Measurements from ENCODE around the gene MYRFL.

The MYRFL gene

DNA sequence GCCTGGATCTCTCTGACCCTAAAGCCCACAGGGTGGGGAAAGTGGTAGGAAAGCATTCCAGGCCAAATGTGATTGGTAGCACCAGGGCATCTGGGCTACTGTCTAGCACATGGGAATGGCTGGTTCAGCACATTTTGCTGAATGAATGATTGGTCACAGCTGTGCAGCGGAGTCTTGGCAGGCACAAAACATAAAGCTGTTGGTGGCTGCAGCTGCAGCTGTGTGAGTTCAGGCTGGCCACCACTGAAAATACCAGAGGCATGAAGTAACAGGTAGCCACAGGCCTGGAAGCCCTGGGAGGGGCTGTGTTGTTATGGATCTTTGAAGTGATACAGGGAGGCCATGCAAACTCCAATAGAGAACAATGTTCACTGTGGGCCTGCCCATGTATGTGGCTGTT lies 72.7 kb downstream of the MYRFL start:
- Histone ChIP-seq H3K79me2 (ENCODE audit: insufficient read depth, low read length) (no peaks in the 10 kb centered on the region), H3F3A (ENCODE audit: insufficient read depth, low read length) (no peaks in the 10 kb centered on the region), H3K9me3 (ENCODE audit: low read length) (no peaks in the 10 kb centered on the region), H3K36me3 (ENCODE audit: insufficient read depth, low read length) (no peaks in the 10 kb centered on the region), H3K4me1 (ENCODE audit: insufficient read depth, low read length, severe bottlenecking) (peaks cover 76% of the 10 kb centered on the region), H3K9ac (ENCODE audit: low read length) (peak overlapping the region; percentile 13; the same call in 1 of the 2 replicates), H3K27me3 (ENCODE audit: insufficient read depth, low read length) (no peaks in the 10 kb centered on the region), H3K4me2 (ENCODE audit: low read length) (no peak overlapping the region), H2AFZ (ENCODE audit: low read length) (no peak overlapping the region), H3K9me2 (ENCODE audit: low read depth, low read length) (no peaks in the 10 kb centered on the region), H3K4me3 (ENCODE audit: low read depth, low read length, poor library complexity, severe bottlenecking) (no peak overlapping the region), H4K20me1 (ENCODE audit: insufficient read depth, low read length) (no peaks in the 10 kb centered on the region), H3K27ac (ENCODE audit: low read depth, low read length, poor library complexity, severe bottlenecking) (peak overlapping the region; percentile 98)
- TF ChIP-seq, protein P1, sequence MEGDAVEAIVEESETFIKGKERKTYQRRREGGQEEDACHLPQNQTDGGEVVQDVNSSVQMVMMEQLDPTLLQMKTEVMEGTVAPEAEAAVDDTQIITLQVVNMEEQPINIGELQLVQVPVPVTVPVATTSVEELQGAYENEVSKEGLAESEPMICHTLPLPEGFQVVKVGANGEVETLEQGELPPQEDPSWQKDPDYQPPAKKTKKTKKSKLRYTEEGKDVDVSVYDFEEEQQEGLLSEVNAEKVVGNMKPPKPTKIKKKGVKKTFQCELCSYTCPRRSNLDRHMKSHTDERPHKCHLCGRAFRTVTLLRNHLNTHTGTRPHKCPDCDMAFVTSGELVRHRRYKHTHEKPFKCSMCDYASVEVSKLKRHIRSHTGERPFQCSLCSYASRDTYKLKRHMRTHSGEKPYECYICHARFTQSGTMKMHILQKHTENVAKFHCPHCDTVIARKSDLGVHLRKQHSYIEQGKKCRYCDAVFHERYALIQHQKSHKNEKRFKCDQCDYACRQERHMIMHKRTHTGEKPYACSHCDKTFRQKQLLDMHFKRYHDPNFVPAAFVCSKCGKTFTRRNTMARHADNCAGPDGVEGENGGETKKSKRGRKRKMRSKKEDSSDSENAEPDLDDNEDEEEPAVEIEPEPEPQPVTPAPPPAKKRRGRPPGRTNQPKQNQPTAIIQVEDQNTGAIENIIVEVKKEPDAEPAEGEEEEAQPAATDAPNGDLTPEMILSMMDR (IDR thresholded peaks at IDR 0.05; ENCODE audit: low read length), result no peak
- no peak for TF ChIP-seq EZH2 (IDR thresholded peaks at IDR 0.05; ENCODE audit: borderline replicate concordance, low read length)

- H2AFZ ChIP-seq (ENCODE audit: low read length), result 0 out of 2 replicates have a peak overlapping the region, but pooled peaks have one; percentile 8
Observed at GRCh38 chr12:69898236-69898635, 73.2 kb downstream of the MYRFL start.

DNA sequence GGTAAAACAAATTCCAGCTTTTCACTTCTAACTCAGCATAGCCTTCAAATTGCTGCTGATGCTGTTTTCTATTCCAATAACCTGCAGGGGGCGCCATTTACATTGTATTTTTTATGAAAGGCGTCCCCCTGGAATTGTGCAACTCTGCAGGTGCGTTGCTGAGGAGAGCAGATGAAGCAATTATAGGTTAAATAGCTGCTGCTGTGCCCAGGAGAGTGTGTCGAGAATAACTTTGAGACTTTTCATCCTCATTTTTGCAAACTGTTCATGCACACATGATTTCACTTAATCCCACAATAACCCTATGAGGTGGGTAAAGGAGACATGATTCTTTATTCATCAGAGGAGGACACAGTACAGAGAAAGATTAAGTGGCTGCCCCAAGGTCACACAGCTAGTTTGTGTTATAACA lies 75.7 kb downstream of the MYRFL start:
- Histone ChIP-seq H4K20me1 (ENCODE audit: insufficient read depth, low read length) (no peaks in the 10 kb centered on the region), H3F3A (ENCODE audit: insufficient read depth, low read length) (peaks cover 5% of the 10 kb centered on the region; the same call in 1 of the 2 replicates), H3K9me2 (ENCODE audit: low read depth, low read length) (no peaks in the 10 kb centered on the region), H3K4me2 (ENCODE audit: low read length) (peak overlapping the region; percentile 36), H3K4me3 (ENCODE audit: low read depth, low read length, poor library complexity, severe bottlenecking) (no peak overlapping the region), H3K9ac (ENCODE audit: low read length) (peak overlapping the region; percentile 35; the same call in 1 of the 2 replicates), H3K79me2 (ENCODE audit: insufficient read depth, low read length) (no peaks in the 10 kb centered on the region), H3K36me3 (ENCODE audit: insufficient read depth, low read length) (no peaks in the 10 kb centered on the region), H3K27ac (ENCODE audit: low read depth, low read length, poor library complexity, severe bottlenecking) (peak overlapping the region; percentile 98), H3K9me3 (ENCODE audit: low read length) (no peaks in the 10 kb centered on the region), H3K4me1 (ENCODE audit: insufficient read depth, low read length, severe bottlenecking) (peaks cover 100% of the 10 kb centered on the region), H2AFZ (ENCODE audit: low read length) (no peak overlapping the region), H3K27me3 (ENCODE audit: insufficient read depth, low read length) (no peaks in the 10 kb centered on the region)
- no peak for TF ChIP-seq EZH2 (IDR thresholded peaks at IDR 0.05; ENCODE audit: borderline replicate concordance, low read length)
- TF ChIP-seq, protein P1 (IDR thresholded peaks at IDR 0.05; ENCODE audit: low read length), result peak; percentile 91

More at GRCh38 chr12:69898236-69898635, 73.2 kb downstream of the MYRFL start:
- Histone ChIP-seq H4K20me1 (ENCODE audit: insufficient read depth, low read length) (no peaks in the 10 kb centered on the region), H3K9me2 (ENCODE audit: low read depth, low read length) (no peaks in the 10 kb centered on the region), H3K4me3 (ENCODE audit: low read depth, low read length, poor library complexity, severe bottlenecking) (no peak overlapping the region), H3K4me2 (ENCODE audit: low read length) (no peak overlapping the region), H3K36me3 (ENCODE audit: insufficient read depth, low read length) (no peaks in the 10 kb centered on the region), H3K9me3 (ENCODE audit: low read length) (no peaks in the 10 kb centered on the region), H3K4me1 (ENCODE audit: insufficient read depth, low read length, severe bottlenecking) (peaks cover 81% of the 10 kb centered on the region), H3K79me2 (ENCODE audit: insufficient read depth, low read length) (no peaks in the 10 kb centered on the region), H3K27me3 (ENCODE audit: insufficient read depth, low read length) (no peaks in the 10 kb centered on the region), H3K9ac (ENCODE audit: low read length) (peak overlapping the region; percentile 13; the same call in 1 of the 2 replicates), H3F3A (ENCODE audit: insufficient read depth, low read length) (no peaks in the 10 kb centered on the region), H3K27ac (ENCODE audit: low read depth, low read length, poor library complexity, severe bottlenecking) (peak overlapping the region; percentile 98)
- TF ChIP-seq, protein P1 (IDR thresholded peaks at IDR 0.05; ENCODE audit: low read length), result no peak
- no peak for TF ChIP-seq EZH2 (IDR thresholded peaks at IDR 0.05; ENCODE audit: borderline replicate concordance, low read length)

All from OCI-LY1 (cell line).